HEK293 (cell line): ENCODE data around the gene PRSS23.

Experiments
- CTCF ChIA-PET: fragments of 350-600 bp; formaldehyde crosslinking; extraction: SDS; loops from one replicate; lab custom pipeline; 2021; ENCODE audit warnings: antibody characterized with exemption; lab: Yijun Ruan, JAX
- POLR2A ChIA-PET: fragments of 300-600 bp; formaldehyde crosslinking; extraction: SDS; loops from one replicate; lab custom pipeline; 2020; ENCODE audit warnings: antibody characterized with exemption, inconsistent platforms; lab: Yijun Ruan, JAX
- H3K27ac ChIP-seq: fragments of 200-500 bp; sonication (Bioruptor generic); 2 replicates; pipeline ENCODE4 v1.5.1; 2014; ENCODE audit warnings: low read depth, low read length, control low read depth, inconsistent platforms; ENCODE audit errors: extremely low read depth
- H3K36me3 ChIP-seq, 2 experiments: fragments of 200-500 bp in 1 of 2; sonication (Bioruptor generic) in 1 of 2; 1 replicate in 1 of 2; 2 replicates in 1 of 2; pipeline ENCODE4 v1.5.1; 2014 to 2017; ENCODE audit warnings: inconsistent platforms in 2 of 2, low read length in 2 of 2; ENCODE audit not compliant: control insufficient read depth in 2 of 2, insufficient read depth in 1 of 2
- H3K4me1 ChIP-seq: fragments of 200-500 bp; sonication (Bioruptor generic); 2 replicates; pipeline ENCODE4 v1.5.1; 2014; ENCODE audit warnings: mild to moderate bottlenecking, low read length, inconsistent platforms; ENCODE audit not compliant: control insufficient read depth, insufficient read depth
- H3K4me3 ChIP-seq: 2 replicates; pipeline ENCODE4 v1.5.1; 2011; ENCODE audit warnings: low read depth, mild to moderate bottlenecking, control low read depth, low read length, moderate library complexity
- H3K9me3 ChIP-seq: fragments of 200-500 bp; sonication (Bioruptor generic); 2 replicates; pipeline ENCODE4 v1.5.1; 2014; ENCODE audit warnings: low read depth, low read length, inconsistent platforms; ENCODE audit not compliant: control insufficient read depth, insufficient read depth
- ATF2 ChIP-seq: fragments of 450-650 bp; formaldehyde crosslinking; IDR thresholded peaks from 2 replicates; pipeline ENCODE4 v1.5.1; 2016; ENCODE audit warnings: missing biosample characterization, missing genetic modification characterization, low read depth
- BCL11B ChIP-seq: fragments of 450-650 bp; formaldehyde crosslinking; IDR thresholded peaks from 2 replicates; pipeline ENCODE4 v1.5.1; 2016; ENCODE audit warnings: low read depth, missing biosample characterization, missing genetic modification characterization
- CTCF ChIP-seq: fragments of 450-650 bp; formaldehyde crosslinking; IDR thresholded peaks from 2 replicates; pipeline ENCODE4 v1.5.1; 2016; ENCODE audit warnings: missing biosample characterization, missing genetic modification characterization
- EGR2 ChIP-seq: fragments of 450-650 bp; formaldehyde crosslinking; IDR thresholded peaks from 2 replicates; pipeline ENCODE4 v1.5.1; 2016; ENCODE audit warnings: low read depth, missing biosample characterization, missing genetic modification characterization
- PATZ1 ChIP-seq: fragments of 450-650 bp; formaldehyde crosslinking; IDR thresholded peaks from 2 replicates; pipeline ENCODE4 v1.5.1; 2016; ENCODE audit warnings: missing biosample characterization, missing genetic modification characterization
- PBX3 ChIP-seq: sonication (generic); formaldehyde crosslinking; IDR thresholded peaks from 2 replicates; pipeline ENCODE4 v1.8.1; 2022; ENCODE audit warnings: mild to moderate bottlenecking, moderate library complexity, missing genetic modification reagents
- SALL2 ChIP-seq: fragments of 450-650 bp; formaldehyde crosslinking; IDR thresholded peaks from 2 replicates; pipeline ENCODE4 v1.5.0; 2017; ENCODE audit warnings: missing biosample characterization, mild to moderate bottlenecking, missing genetic modification characterization, borderline replicate concordance
- SP7 ChIP-seq: fragments of 450-650 bp; formaldehyde crosslinking; IDR thresholded peaks from 2 replicates; pipeline ENCODE4 v1.5.1; 2016; ENCODE audit warnings: missing biosample characterization, missing genetic modification characterization
- ZBTB20 ChIP-seq: fragments of 450-650 bp; formaldehyde crosslinking; IDR thresholded peaks from 2 replicates; pipeline ENCODE4 v1.5.1; 2016; ENCODE audit warnings: missing biosample characterization, missing genetic modification characterization
- ZNF112 ChIP-seq: fragments of 450-650 bp; formaldehyde crosslinking; IDR thresholded peaks from 2 replicates; pipeline ENCODE4 v1.5.0; 2017; ENCODE audit warnings: missing biosample characterization, missing genetic modification characterization
- ZNF138 ChIP-seq: fragments of 450-650 bp; formaldehyde crosslinking; IDR thresholded peaks from 2 replicates; pipeline ENCODE4 v1.5.1; 2016; ENCODE audit warnings: missing biosample characterization, missing genetic modification characterization, borderline replicate concordance
- ZNF146 ChIP-seq: fragments of 450-650 bp; formaldehyde crosslinking; IDR thresholded peaks from 2 replicates; pipeline ENCODE4 v1.5.1; 2016; ENCODE audit warnings: missing biosample characterization, missing genetic modification characterization
- ZNF169 ChIP-seq: fragments of 450-650 bp; formaldehyde crosslinking; IDR thresholded peaks from 2 replicates; pipeline ENCODE4 v1.5.1; 2016; ENCODE audit warnings: missing biosample characterization, missing genetic modification characterization
- ZNF19 ChIP-seq: fragments of 450-650 bp; formaldehyde crosslinking; IDR thresholded peaks from 2 replicates; pipeline ENCODE4; 2016; ENCODE audit warnings: missing biosample characterization, missing genetic modification characterization, low read depth
- ZNF221 ChIP-seq: fragments of 450-650 bp; formaldehyde crosslinking; IDR thresholded peaks from 2 replicates; pipeline ENCODE4 v1.5.1; 2017; ENCODE audit warnings: missing biosample characterization, missing genetic modification characterization, borderline replicate concordance
- ZNF280C ChIP-seq: fragments of 450-650 bp; formaldehyde crosslinking; IDR thresholded peaks from 2 replicates; pipeline ENCODE4 v1.5.1; 2016; ENCODE audit warnings: missing biosample characterization, missing genetic modification characterization
- ZNF37A ChIP-seq: fragments of 450-650 bp; IDR thresholded peaks from 2 replicates; pipeline ENCODE4 v1.5.1; 2018; ENCODE audit warnings: missing biosample characterization, missing genetic modification characterization
- ZNF423 ChIP-seq: fragments of 450-650 bp; formaldehyde crosslinking; IDR thresholded peaks from 2 replicates; pipeline ENCODE4 v1.5.1; 2016; ENCODE audit warnings: missing biosample characterization, missing genetic modification characterization
- ZNF555 ChIP-seq: fragments of 450-650 bp; formaldehyde crosslinking; conservative IDR thresholded peaks from 2 replicates; pipeline ENCODE4 v1.5.1; 2017; ENCODE audit warnings: missing biosample characterization, mild to moderate bottlenecking, missing genetic modification characterization, inconsistent platforms
- ZNF585B ChIP-seq: fragments of 450-650 bp; formaldehyde crosslinking; IDR thresholded peaks from 2 replicates; pipeline ENCODE4 v1.5.1; 2016; ENCODE audit warnings: missing biosample characterization, missing genetic modification characterization
- ZNF596 ChIP-seq: fragments of 450-650 bp; IDR thresholded peaks from 2 replicates; pipeline ENCODE4 v1.5.0; 2018; ENCODE audit warnings: missing biosample characterization, mild to moderate bottlenecking, missing genetic modification characterization, moderate library complexity
- ZNF654 ChIP-seq: fragments of 450-650 bp; formaldehyde crosslinking; IDR thresholded peaks from 2 replicates; pipeline ENCODE4 v1.5.1; 2016; ENCODE audit warnings: low read depth, missing biosample characterization, missing genetic modification characterization
- ZNF707 ChIP-seq: fragments of 450-650 bp; formaldehyde crosslinking; IDR thresholded peaks from 2 replicates; pipeline ENCODE4 v1.5.1; 2016; ENCODE audit warnings: missing biosample characterization, missing genetic modification characterization
- ZNF777 ChIP-seq: fragments of 450-650 bp; formaldehyde crosslinking; IDR thresholded peaks from 2 replicates; pipeline ENCODE4 v1.5.1; 2017; ENCODE audit warnings: missing biosample characterization, missing genetic modification characterization, borderline replicate concordance
- ZNF837 ChIP-seq: fragments of 450-650 bp; formaldehyde crosslinking; IDR thresholded peaks from 2 replicates; pipeline ENCODE4 v1.5.1; 2016; ENCODE audit warnings: missing biosample characterization, missing genetic modification characterization

The PRSS23 gene

GRCh38 chr11:86799680-86800075 lies 664 bp upstream of the PRSS23 start:
- peak; percentile 68; the same call in 1 of the 2 replicates for TF ChIP-seq PATZ1 (tag by site-specific recombination)
- TF ChIP-seq ZNF146 (tag by site-specific recombination), result no peak
- TF ChIP-seq ZNF707 (tag by site-specific recombination), result no peak
- TF ChIP-seq ZNF37A (tag by site-specific recombination), result no peak
- TF ChIP-seq ZNF555, result no peak
- TF ChIP-seq CTCF, result no peak
- TF ChIP-seq ZNF596 (tag by site-specific recombination), result no peak
- no peak for TF ChIP-seq ZNF280C (tag by site-specific recombination)
- no peak for TF ChIP-seq EGR2 (tag by site-specific recombination)
- no peak for TF ChIP-seq ZNF777 (tag by site-specific recombination)
- no peak for TF ChIP-seq ZNF169
- no peak for TF ChIP-seq ATF2 (tag by site-specific recombination)
- no peak for TF ChIP-seq ZNF19 (tag by site-specific recombination)
- 0 out of 2 replicates have a peak, but pooled peaks have one; percentile 2 for TF ChIP-seq PBX3
- 0 out of 2 replicates have a peak, but pooled peaks have one; percentile 24 for TF ChIP-seq SP7 (tag by site-specific recombination)
- no peak for TF ChIP-seq ZNF837
- no peak for TF ChIP-seq SALL2 (tag by site-specific recombination)
- no peak for TF ChIP-seq ZNF585B
- TF ChIP-seq ZNF112 (tag by site-specific recombination), result no peak
- TF ChIP-seq ZNF423 (tag by site-specific recombination), result peak; percentile 55; the same call in 1 of the 2 replicates
- TF ChIP-seq BCL11B (tag by site-specific recombination), result no peak
- TF ChIP-seq ZNF221 (tag by site-specific recombination), result no peak
- peak; percentile 46; the same call in 1 of the 2 replicates for TF ChIP-seq ZBTB20
- no peak for TF ChIP-seq ZNF138
- peak; percentile 10; the same call in 1 of the 2 replicates for TF ChIP-seq ZNF654 (tag by site-specific recombination)
- Histone ChIP-seq H3K36me3 (no peaks in the 10 kb centered on the region), H3K9me3 (no peaks in the 10 kb centered on the region), H3K4me3 (peak overlapping the region; percentile 76), H3K27ac (peak overlapping the region; percentile 92), H3K4me1 (peaks cover 10% of the 10 kb centered on the region)
- POLR2A ChIA-PET, result interaction anchor here (0.6 to 2.6 kb wide), 11 partner anchors 8 to 731 kb away, joined by 3 to 11 read pairs (median 4); partner anchors contain the start of gene PICALM
- CTCF ChIA-PET, result interaction anchor here (0.6 to 2.1 kb wide), 7 partner anchors 8 to 778 kb away, joined by 3 to 8 read pairs (median 3); no protein-coding TSS in a partner anchor
